Lung (tissue), 12 donors: ENCODE data around the gene EVI5L. TPM values are rescaled to one million over a fixed set of nuclear protein-coding genes. Genes with fewer than 3 reads are reported as not detected.

Source experiments
- ATAC-seq: fragments of 200-7000 bp; cut with Tn5 transposase; one replicate; pipeline ENCODE4 v1.9.1; 2020; ENCODE audit warnings: moderate number of reproducible peaks; ENCODE audit not compliant: insufficient read depth, low FRiP score
- DNase-seq, 3 donors: peaks; one replicate each; pipeline ENCODE4 v3.0.0-alpha.2; 2013 to 2017
- H3K27ac ChIP-seq, 2 donors: one replicate each; pipeline ENCODE4 v1.5.1; 2013; ENCODE audit warnings: mild to moderate bottlenecking in 2 of 2, moderate library complexity in 2 of 2, control low read depth in 1 of 2, inconsistent platforms in 1 of 2, low read depth in 1 of 2, low read length in 1 of 2
- H3K27me3 ChIP-seq, 3 donors: one replicate each; pipeline ENCODE4 v1.5.1; 2013; ENCODE audit warnings: low read length in 2 of 3; ENCODE audit not compliant: control insufficient read depth in 3 of 3, insufficient read depth in 3 of 3
- H3K36me3 ChIP-seq, 4 donors: one replicate each; pipeline ENCODE4 v1.5.1; 2013; ENCODE audit warnings: low read length in 4 of 4, mild to moderate bottlenecking in 1 of 4, moderate library complexity in 1 of 4; ENCODE audit not compliant: control insufficient read depth in 4 of 4, insufficient read depth in 4 of 4
- H3K4me1 ChIP-seq, 5 donors: one replicate each; pipeline ENCODE4 v1.5.1; 2013; ENCODE audit warnings: low read length in 5 of 5, mild to moderate bottlenecking in 2 of 5, moderate library complexity in 1 of 5; ENCODE audit not compliant: control insufficient read depth in 5 of 5, insufficient read depth in 5 of 5
- H3K4me3 ChIP-seq: one replicate; pipeline ENCODE4 v1.5.1; 2013; ENCODE audit warnings: mild to moderate bottlenecking, control low read depth, moderate library complexity
- H3K9ac ChIP-seq, 2 donors: one replicate each; pipeline ENCODE4 v1.5.1; 2013; ENCODE audit warnings: low read length in 2 of 2, control low read depth in 1 of 2; ENCODE audit not compliant: insufficient read depth in 1 of 2
- H3K9me3 ChIP-seq, 4 donors: one replicate each; pipeline ENCODE4 v1.5.1; 2013; ENCODE audit warnings: low read length in 3 of 4, mild to moderate bottlenecking in 1 of 4, moderate library complexity in 1 of 4; ENCODE audit not compliant: control insufficient read depth in 4 of 4, insufficient read depth in 3 of 4
- CTCF ChIP-seq: IDR thresholded peaks from 2 replicates; pipeline ENCODE4 v1.5.1; 2012; ENCODE audit warnings: mild to moderate bottlenecking; ENCODE audit errors: control extremely low read depth, extremely low read depth
- WGBS, 2 donors: extraction: QIAGEN DNeasy Blood & Tissue Kit; methylation state at CpG; one replicate each; pipeline ENCODE4 v1.1.7; 2013; 5-methylcytosine and 5-hydroxymethylcytosine counted together
- polyA plus RNA-seq, 2 donors: library from polyadenylated mRNA; stranded (reverse); fragments of 200-250 nt; gene quantifications; one replicate each; pipeline ENCODE4 v1.2.1, GENCODE V29; 2013
- total RNA-seq, 2 donors: library from RNA; depleted of rRNA in 1 of 2; stranded (reverse); fragments of >200 nt in 1 of 2; gene quantifications; one replicate each; pipeline ENCODE4 v1.2.1, GENCODE V29; 2014 to 2021
- donor health status: control.
- donor health status: control.
- donor health status: Bipolar disorder and iron deficiency.
- donor health status: healthy.
- donor health status: DM: yes; HTN: yes; CAD: no.

Gene EVI5L
- total and polyA plus RNA-seq, 4 donors: 10.7 to 18.6 (median 12.6) TPM

GRCh38 chr19:7903244-7904073 lies 73.4 kb downstream of the EVI5L start, which contains the start of gene MAP2K7:
Gene MAP2K7 (plus strand): TSS chr19:7903877. CDS start chr19:7903945, 68 bp downstream.
- Histone ChIP-seq H3K9ac (peak within 1 kb of the TSS; percentile 72 to 75), H3K4me3 (peak within 1 kb of the TSS; percentile 74), H3K9me3 (peaks cover 0 to under 1% (median 0%) of the 10 kb centered on the region in 4 donors), H3K27me3 (no peaks in the 10 kb centered on the region), H3K27ac (peak within 1 kb of the TSS; percentile 89 to 94), H3K36me3 (peaks cover 0 to 11% (median 2%) of the 10 kb centered on the region in 4 donors), H3K4me1 (peaks cover 0 to 22% (median 6%) of the 10 kb centered on the region in 5 donors)
- ATAC-seq (peak; percentile 92), DNase-seq (peak; percentile 100)
- peak; percentile 64 for TF ChIP-seq CTCF
- 0% methylated on average over 62 to 89 of the region's 89 CpGs for WGBS, 2 donors

- no peaks in the 10 kb centered on the region for H3K27me3 ChIP-seq
- TF ChIP-seq CTCF: no peak
- peaks cover 0 to 2% (median 0%) of the 10 kb centered on the region in 4 donors for H3K9me3 ChIP-seq
- 10 to 21% methylated on average over 37 to 68 of the region's 68 CpGs for WGBS, 2 donors
- peaks cover 0 to 22% (median 6%) of the 10 kb centered on the region in 5 donors for H3K4me1 ChIP-seq
- H3K4me3 ChIP-seq: peak overlapping the region; percentile 74
- H3K36me3 ChIP-seq: peaks cover 0 to 17% (median 2%) of the 10 kb centered on the region in 4 donors
- ATAC-seq (peak; percentile 39), DNase-seq (peak in 1 of 3 donors; percentile 33)
- H3K27ac ChIP-seq: peak overlapping the region; percentile 89 to 94
- H3K9ac ChIP-seq: peak overlapping the region; percentile 72 to 75
Measured at GRCh38 chr19:7904074-7905020, 74.3 kb downstream of the EVI5L start.

GRCh38 chr19:7905268-7905667 lies 75.2 kb downstream of the EVI5L start:
- WGBS, 2 donors: 77 to 86% methylated on average over 8 to 10 of the region's 10 CpGs
- TF ChIP-seq CTCF: no peak
- H3K4me3 ChIP-seq: no peak overlapping the region
- no peak overlapping the region for H3K27ac ChIP-seq
- H3K4me1 ChIP-seq: peaks cover 0 to 22% (median 6%) of the 10 kb centered on the region in 5 donors
- H3K9me3 ChIP-seq: peaks cover 0 to 5% (median 0%) of the 10 kb centered on the region in 4 donors
- DNase-seq (no peak), ATAC-seq (no peak)
- H3K36me3 ChIP-seq: peaks cover 0 to 26% (median 4%) of the 10 kb centered on the region in 4 donors
- H3K27me3 ChIP-seq: no peaks in the 10 kb centered on the region
- no peak overlapping the region for H3K9ac ChIP-seq
